GM20000 (cell line): ENCODE measurements around the gene LHX3.
"Not testable (repeated sequence)": the region's sequence is repeated elsewhere in the genome, so short reads cannot be mapped to it uniquely, and the experiment has no call there.

Experiments used
- DNase-seq: peaks from one replicate; pipeline ENCODE4 v3.0.0; 2012; ENCODE audit warnings: low spot score
- TF ChIP-seq, protein P1 (sequence below): IDR thresholded peaks from 2 replicates; pipeline ENCODE4 v1.5.1; 2012; ENCODE audit warnings: mild to moderate bottlenecking, control low read depth; ENCODE audit errors: extremely low read depth, missing control alignments

The LHX3 gene

DNA sequence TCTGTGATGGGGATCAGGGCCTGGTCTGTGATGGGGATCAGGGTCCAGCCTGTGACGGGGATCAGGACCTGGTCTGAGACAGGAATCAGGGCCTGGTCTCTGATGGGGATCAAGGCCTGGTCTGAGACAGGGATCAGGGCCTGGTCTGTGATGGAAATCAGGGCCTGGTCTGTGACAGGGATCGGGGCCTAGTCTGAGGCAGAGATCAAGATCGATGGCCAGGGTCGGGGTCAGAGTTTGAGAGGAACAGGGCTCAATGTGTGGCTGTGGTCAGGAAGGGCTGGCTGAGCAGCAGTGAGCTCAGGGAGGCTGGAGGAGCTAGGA, 52.4 kb downstream of the LHX3 start:
- TF ChIP-seq, protein P1, sequence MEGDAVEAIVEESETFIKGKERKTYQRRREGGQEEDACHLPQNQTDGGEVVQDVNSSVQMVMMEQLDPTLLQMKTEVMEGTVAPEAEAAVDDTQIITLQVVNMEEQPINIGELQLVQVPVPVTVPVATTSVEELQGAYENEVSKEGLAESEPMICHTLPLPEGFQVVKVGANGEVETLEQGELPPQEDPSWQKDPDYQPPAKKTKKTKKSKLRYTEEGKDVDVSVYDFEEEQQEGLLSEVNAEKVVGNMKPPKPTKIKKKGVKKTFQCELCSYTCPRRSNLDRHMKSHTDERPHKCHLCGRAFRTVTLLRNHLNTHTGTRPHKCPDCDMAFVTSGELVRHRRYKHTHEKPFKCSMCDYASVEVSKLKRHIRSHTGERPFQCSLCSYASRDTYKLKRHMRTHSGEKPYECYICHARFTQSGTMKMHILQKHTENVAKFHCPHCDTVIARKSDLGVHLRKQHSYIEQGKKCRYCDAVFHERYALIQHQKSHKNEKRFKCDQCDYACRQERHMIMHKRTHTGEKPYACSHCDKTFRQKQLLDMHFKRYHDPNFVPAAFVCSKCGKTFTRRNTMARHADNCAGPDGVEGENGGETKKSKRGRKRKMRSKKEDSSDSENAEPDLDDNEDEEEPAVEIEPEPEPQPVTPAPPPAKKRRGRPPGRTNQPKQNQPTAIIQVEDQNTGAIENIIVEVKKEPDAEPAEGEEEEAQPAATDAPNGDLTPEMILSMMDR = no peak
- no peak for DNase-seq

DNA sequence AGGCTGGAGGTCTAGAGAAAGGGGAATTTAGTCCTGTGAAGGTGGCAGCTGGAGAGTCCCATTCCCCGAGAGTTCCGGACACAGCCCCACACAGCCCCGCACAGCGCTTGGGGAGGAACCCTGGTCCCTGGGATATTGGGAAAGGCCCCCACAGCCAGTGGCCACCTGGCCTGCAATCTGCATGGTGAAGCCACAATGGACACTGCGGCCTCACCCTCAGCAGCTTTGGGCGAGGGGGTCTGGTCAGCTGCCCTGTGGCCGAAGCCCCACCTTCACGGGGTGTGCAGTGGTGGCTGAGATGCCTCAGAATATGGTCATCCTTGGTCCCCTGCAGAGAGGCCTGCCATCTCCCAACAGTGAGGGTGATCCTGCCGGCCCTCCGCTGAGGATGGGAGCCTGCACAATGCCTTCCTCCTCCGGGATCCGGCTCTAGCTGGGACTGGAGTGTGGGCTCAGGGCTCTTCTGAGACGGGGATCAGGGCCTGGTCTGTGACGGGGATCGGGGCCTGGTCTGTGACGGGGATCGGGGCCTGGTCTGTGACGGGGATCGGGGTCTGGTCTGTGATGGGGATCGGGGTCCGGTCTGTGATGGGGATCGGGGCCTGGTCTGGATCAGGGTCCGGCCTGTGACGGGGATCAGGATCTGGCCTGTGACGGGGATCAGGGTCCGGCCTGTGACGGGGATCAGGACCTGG, 52.9 kb downstream of the LHX3 start:
- TF ChIP-seq, protein P1 = no peak
- DNase-seq = no peak

DNA sequence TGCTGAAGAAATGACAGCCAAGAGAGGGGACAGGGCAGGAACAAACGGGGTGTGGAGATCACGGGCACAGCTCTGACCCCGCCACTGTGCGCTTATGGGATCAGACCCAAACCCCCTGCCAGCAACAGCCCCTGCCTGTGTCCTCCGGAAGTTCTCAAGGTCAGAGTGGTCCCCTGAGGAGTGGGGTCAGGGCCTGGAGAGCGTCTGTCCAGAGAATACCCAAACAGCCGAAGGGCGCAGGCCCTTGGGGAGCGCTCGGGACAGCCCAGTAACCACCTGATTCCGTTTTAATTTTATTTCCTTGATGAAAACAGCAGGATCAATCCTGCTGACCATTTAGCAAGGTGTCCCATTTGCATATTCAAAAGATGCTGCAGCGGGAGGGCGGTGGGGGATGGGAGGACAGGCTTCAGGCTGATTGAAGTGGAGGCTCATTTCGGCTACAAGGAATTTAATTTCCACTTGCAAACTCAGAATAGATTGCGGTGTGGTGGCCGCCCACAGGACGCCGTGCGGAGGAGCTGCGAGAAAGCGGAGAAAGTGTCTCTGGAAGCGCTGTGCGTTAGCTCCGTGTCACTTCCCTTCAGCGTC, 53.6 kb downstream of the LHX3 start:
- no peak for DNase-seq

DNA sequence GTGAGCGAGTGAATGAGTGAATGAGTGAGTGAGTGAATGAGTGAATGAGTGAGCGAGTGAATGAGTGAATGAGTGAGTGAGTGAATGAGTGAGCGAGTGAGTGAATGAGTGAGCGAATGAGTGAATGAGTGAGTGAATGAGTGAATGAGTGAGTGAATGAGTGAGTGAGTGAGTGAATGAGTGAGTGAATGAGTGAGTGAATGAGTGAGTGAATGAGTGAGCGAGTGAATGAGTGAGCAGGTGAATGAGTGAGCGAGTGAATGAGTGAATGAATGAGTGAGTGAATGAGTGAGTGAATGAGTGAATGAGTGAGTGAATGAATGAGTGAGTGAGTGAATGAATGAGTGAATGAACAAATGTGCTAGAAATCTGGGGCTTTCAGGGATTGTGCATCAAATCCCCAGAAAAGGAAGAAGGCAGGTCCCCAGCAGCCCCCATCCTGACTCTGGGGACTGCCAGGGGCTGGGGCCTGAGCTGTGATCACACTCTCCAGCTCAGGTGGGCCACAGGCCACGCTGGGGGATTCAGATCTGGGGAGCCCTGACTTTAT, 54.2 kb downstream of the LHX3 start:
- not testable (repeated sequence) for DNase-seq

More for the DNA sequence above, 53.6 kb downstream of the LHX3 start:
- TF ChIP-seq, protein P1 = no peak

DNA sequence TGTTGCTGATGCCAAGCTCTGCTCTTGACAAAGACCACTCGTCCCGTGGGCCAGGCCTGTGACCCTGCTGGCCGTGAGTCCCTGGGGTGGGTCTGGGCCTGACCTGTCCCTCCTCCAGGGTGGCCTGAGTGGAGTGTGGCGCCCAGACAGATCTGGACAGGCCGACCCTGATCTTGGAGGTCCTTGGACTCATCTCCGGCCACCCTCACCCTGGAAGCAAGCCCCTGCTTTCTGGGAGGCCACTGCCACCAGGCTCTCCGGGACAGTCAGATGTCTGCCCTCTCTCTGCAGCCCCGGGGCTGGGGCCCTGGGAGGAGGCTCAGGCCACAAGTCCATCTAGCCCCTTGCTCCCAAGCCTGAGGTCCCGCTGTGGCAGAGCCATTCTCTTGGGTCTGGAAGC, 55.1 kb downstream of the LHX3 start:
- TF ChIP-seq, protein P1 = no peak
- no peak for DNase-seq

DNA sequence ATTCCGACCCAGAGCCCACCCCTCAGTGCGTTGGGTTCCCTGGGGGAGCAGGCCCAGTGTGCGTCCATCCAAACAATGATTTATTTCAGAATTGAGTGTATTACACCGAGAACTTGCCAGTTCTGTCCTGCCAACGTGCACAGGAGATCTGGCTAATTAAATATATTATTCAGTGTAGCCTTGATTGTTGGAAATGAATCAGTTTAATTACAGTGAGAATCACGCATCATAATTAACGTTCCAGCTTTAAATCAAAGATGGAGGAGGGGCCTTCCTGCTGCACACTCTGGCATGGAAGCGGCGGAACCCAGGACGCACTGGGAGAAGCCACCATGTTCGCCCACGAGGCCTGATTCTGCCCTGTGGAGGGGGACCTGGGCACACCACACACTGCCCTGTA, 55.6 kb downstream of the LHX3 start:
- DNase-seq = no peak
- TF ChIP-seq, protein P1 = no peak

DNA sequence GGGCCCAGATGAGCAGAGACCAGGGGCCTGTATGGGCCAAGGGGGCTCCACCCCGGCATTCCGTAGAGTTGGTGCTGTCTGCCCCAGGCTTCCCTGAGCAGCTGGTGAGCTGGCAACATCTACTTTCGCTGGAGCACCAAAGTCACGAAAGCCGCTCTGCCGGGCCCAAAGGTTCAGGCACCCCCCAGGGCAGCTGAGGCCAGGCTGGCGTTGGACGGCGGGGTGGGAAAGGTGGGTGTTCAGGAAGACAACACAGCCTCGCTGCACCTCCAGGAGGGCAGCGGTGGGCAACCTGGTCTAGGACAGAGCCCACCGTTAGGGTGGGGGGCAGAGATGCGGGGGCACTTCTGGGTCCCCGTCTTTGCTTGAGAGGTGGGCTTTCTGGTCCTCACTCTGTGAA, 56.2 kb downstream of the LHX3 start:
- TF ChIP-seq, protein P1 = no peak
- DNase-seq = no peak
